Stimulated activated CD4-positive, alpha-beta T cell treated with anti-CD3 and anti-CD28 coated beads, TNF-alpha, amount 100 ng/mL, for 4 hours (primary cell): ENCODE results near the gene PPP1R16B.
"Not testable (repeated sequence)": the region's sequence is repeated elsewhere in the genome, so short reads cannot be mapped to it uniquely, and the experiment has no call there.

Experiments
- DNase-seq, 3 experiments: peaks; one replicate each; pipeline ENCODE4 v3.0.0-alpha.2; 2020; ENCODE audit warnings: low read depth in 3 of 3

The PPP1R16B gene

GRCh38 chr20:38791940-38792339 lies 13.6 kb upstream of the PPP1R16B start:
- DNase-seq = no peak

GRCh38 chr20:38794057-38794456 lies 11.4 kb upstream of the PPP1R16B start:
- not testable (repeated sequence) for DNase-seq

GRCh38 chr20:38798266-38798665 lies 7.2 kb upstream of the PPP1R16B start:
- no peak for DNase-seq

- DNase-seq = no peak
These were observed 6.3 kb upstream of the PPP1R16B start for GRCh38 chr20:38799203-38799602.

- DNase-seq = no peak
These were observed 4.6 kb upstream of the PPP1R16B start for GRCh38 chr20:38800882-38801281.

- DNase-seq = no peak
These were observed 1.3 kb upstream of the PPP1R16B start for GRCh38 chr20:38804221-38804620.

- peak; percentile 18 to 41 (median 31) for DNase-seq
These were observed 605 bp upstream of the PPP1R16B start for GRCh38 chr20:38804682-38805501.

- DNase-seq = peak in 2 of 3 experiments; percentile 8 to 38
These were observed 709 bp downstream of the PPP1R16B start for GRCh38 chr20:38805958-38806854.

GRCh38 chr20:38806855-38807655 lies 1.6 kb downstream of the PPP1R16B start:
- peak in 1 of 3 experiments; percentile 13 for DNase-seq

- no peak for DNase-seq
These were observed 4.4 kb downstream of the PPP1R16B start for GRCh38 chr20:38809942-38810341.

GRCh38 chr20:38810926-38811630 lies 5.6 kb downstream of the PPP1R16B start:
- no peak for DNase-seq

- DNase-seq = no peak
These were observed 6.3 kb downstream of the PPP1R16B start for GRCh38 chr20:38811769-38812168.

GRCh38 chr20:38812182-38812581 lies 6.7 kb downstream of the PPP1R16B start:
- no peak for DNase-seq

- no peak for DNase-seq
These were observed 7.4 kb downstream of the PPP1R16B start for GRCh38 chr20:38812709-38813573.

GRCh38 chr20:38813574-38813962 lies 8.1 kb downstream of the PPP1R16B start:
- DNase-seq = not testable (repeated sequence)

- DNase-seq = no peak
These were observed 9.9 kb downstream of the PPP1R16B start for GRCh38 chr20:38815446-38815845.

- DNase-seq = no peak
These were observed 12.9 kb downstream of the PPP1R16B start for GRCh38 chr20:38818113-38819065.

- no peak for DNase-seq
These were observed 20.0 kb downstream of the PPP1R16B start for GRCh38 chr20:38825571-38825900.
